ENCODE data around the gene E2F1. TPM values are rescaled to one million over a fixed set of nuclear protein-coding genes. Genes with fewer than 3 reads are reported as not detected.

Gene E2F1
- total and polyA plus RNA-seq, 4 experiments from 2014 or later, result 0.46 to 2.6 (median 1.6) TPM

GRCh38 chr20:33667676-33668465 lies 18.3 kb downstream of the E2F1 start:
- peaks cover 20 to 71% (median 38%) of the 10 kb centered on the region in 4 donors for H3K4me1 Mint-ChIP-seq
- ChIA-PET CTCF (ENCODE audit: partially characterized antibody) (interaction anchor here (0.7 to 8.6 kb wide), 35 partner anchors 13 to 266 kb away, joined by 3 to 88 read pairs (median 4); partner anchors contain the start of genes CBFA2T2, CDK5RAP1, CHMP4B and PXMP4), POLR2A (ENCODE audit: partially characterized antibody) (interaction anchor here (0.6 to 9.7 kb wide), 22 partner anchors 11 to 445 kb away, joined by 3 to 122 read pairs (median 6); partner anchors contain the start of genes CBFA2T2, CDK5RAP1, EIF2S2 and PXMP4)
- Histone ChIP-seq H3K36me3 (ENCODE audit: insufficient read depth, low read length) (no peaks in the 10 kb centered on the region), H3K27ac (ENCODE audit: low read depth, low read length) (peak overlapping the region; percentile 60), H3K9me3 (ENCODE audit: control insufficient read depth in 1 of 2, low read length in 2 of 2) (no peaks in the 10 kb centered on the region), H3K4me3 (ENCODE audit: low read length in 2 of 2) (peak overlapping the region; percentile 47), H3K27me3 (ENCODE audit: insufficient read depth, low read length) (no peaks in the 10 kb centered on the region), H3K4me1 (ENCODE audit: insufficient read depth, low read length) (peaks cover 40% of the 10 kb centered on the region)
- intact Hi-C loops (cut with micrococcal nuclease), result loop anchor here (1.0 to 2.0 kb wide), 5 partner anchors 15 to 267 kb away; partner anchors contain the start of genes CDK5RAP1 and ZNF341
- H3K36me3 Mint-ChIP-seq, result peaks cover 0 to 3% of the 10 kb centered on the region in 2 donors
- peak overlapping the region; percentile 42 to 89 (median 62) for H3K27ac Mint-ChIP-seq
- no peaks in the 10 kb centered on the region for H3K9me3 Mint-ChIP-seq
- no peaks in the 10 kb centered on the region for H3K27me3 Mint-ChIP-seq
- DNase-seq, result peak; percentile 66 to 83 (median 76)
- H3K4me3 Mint-ChIP-seq, result peak overlapping the region; percentile 74 to 98 (median 80)

GRCh38 chr20:33667245-33667675 lies 18.9 kb downstream of the E2F1 start:
- Histone ChIP-seq H3K4me3 (ENCODE audit: low read length in 2 of 2) (peak overlapping the region; percentile 47), H3K27ac (ENCODE audit: low read depth, low read length) (peak overlapping the region; percentile 60), H3K9me3 (ENCODE audit: control insufficient read depth in 1 of 2, low read length in 2 of 2) (no peaks in the 10 kb centered on the region), H3K4me1 (ENCODE audit: insufficient read depth, low read length) (peaks cover 41% of the 10 kb centered on the region), H3K36me3 (ENCODE audit: insufficient read depth, low read length) (no peaks in the 10 kb centered on the region), H3K27me3 (ENCODE audit: insufficient read depth, low read length) (no peaks in the 10 kb centered on the region)
- ChIA-PET CTCF (ENCODE audit: partially characterized antibody) (interaction anchor here (0.6 to 8.6 kb wide), 31 partner anchors 13 to 266 kb away, joined by 3 to 88 read pairs (median 5); partner anchors contain the start of genes CBFA2T2, CDK5RAP1, CHMP4B and PXMP4), POLR2A (ENCODE audit: partially characterized antibody) (interaction anchor here (0.6 to 9.7 kb wide), 23 partner anchors 8 to 445 kb away, joined by 3 to 122 read pairs (median 5); partner anchors contain the start of genes CBFA2T2, CDK5RAP1, EIF2S2 and PXMP4)
- Mint-ChIP-seq H3K27ac (peak overlapping the region; percentile 42 to 87 (median 62)), H3K9me3 (no peaks in the 10 kb centered on the region), H3K4me3 (peak overlapping the region; percentile 74 to 98 (median 80)), H3K36me3 (peaks cover 0 to 3% of the 10 kb centered on the region in 2 donors), H3K27me3 (no peaks in the 10 kb centered on the region), H3K4me1 (peaks cover 23 to 69% (median 40%) of the 10 kb centered on the region in 4 donors)
- DNase-seq, result peak in 4 of 5 donors; percentile 34 to 59 (median 44)
- intact Hi-C loops (cut with micrococcal nuclease), result loop anchor here (2.0 kb wide), 4 partner anchors 14 to 266 kb away; partner anchors contain the start of genes CDK5RAP1 and ZNF341

- Mint-ChIP-seq H3K9me3 (no peaks in the 10 kb centered on the region), H3K4me3 (peak within 1 kb of the TSS; percentile 95 to 98 (median 97)), H3K36me3 (peaks cover 0 to 3% of the 10 kb centered on the region in 2 donors), H3K4me1 (peaks cover 20 to 71% (median 36%) of the 10 kb centered on the region in 4 donors), H3K27ac (peak within 1 kb of the TSS; percentile 95 to 99 (median 97)), H3K27me3 (no peaks in the 10 kb centered on the region)
- Histone ChIP-seq H3K36me3 (ENCODE audit: insufficient read depth, low read length) (no peaks in the 10 kb centered on the region), H3K4me3 (ENCODE audit: low read length in 2 of 2) (peak within 1 kb of the TSS; percentile 47 to 52), H3K27me3 (ENCODE audit: insufficient read depth, low read length) (no peaks in the 10 kb centered on the region), H3K9me3 (ENCODE audit: control insufficient read depth in 1 of 2, low read length in 2 of 2) (no peaks in the 10 kb centered on the region), H3K4me1 (ENCODE audit: insufficient read depth, low read length) (peaks cover 41% of the 10 kb centered on the region), H3K27ac (ENCODE audit: low read depth, low read length) (peak within 1 kb of the TSS; percentile 60)
- POLR2A ChIA-PET (ENCODE audit: partially characterized antibody), result interaction anchor here (0.6 to 9.7 kb wide), 19 partner anchors 9 to 446 kb away, joined by 3 to 122 read pairs (median 6); partner anchors contain the start of genes CBFA2T2, CDK5RAP1, EIF2S2 and PXMP4
- intact Hi-C loops (cut with micrococcal nuclease), result loop anchor here (1.0 to 2.0 kb wide), 6 partner anchors 14 to 266 kb away; partner anchors contain the start of genes CBFA2T2, CDK5RAP1 and ZNF341
- DNase-seq, result peak; percentile 65 to 85 (median 66)
- CTCF ChIA-PET (ENCODE audit: partially characterized antibody), result interaction anchor here (0.6 to 8.6 kb wide), 21 partner anchors 13 to 265 kb away, joined by 3 to 88 read pairs (median 5); partner anchors contain the start of genes CBFA2T2 and PXMP4
Observed at GRCh38 chr20:33666293-33667244, 19.6 kb downstream of the E2F1 start, which contains the start of gene ACTL10. TSS of gene ACTL10 (plus strand) at chr20:33666943. CDS start at chr20:33667498, 555 bp downstream.

- Histone ChIP-seq H3K4me3 (ENCODE audit: low read length in 2 of 2) (no peak overlapping the region), H3K9me3 (ENCODE audit: control insufficient read depth in 1 of 2, low read length in 2 of 2) (no peaks in the 10 kb centered on the region), H3K36me3 (ENCODE audit: insufficient read depth, low read length) (no peaks in the 10 kb centered on the region), H3K4me1 (ENCODE audit: insufficient read depth, low read length) (peaks cover 41% of the 10 kb centered on the region), H3K27ac (ENCODE audit: low read depth, low read length) (peak overlapping the region; percentile 82), H3K27me3 (ENCODE audit: insufficient read depth, low read length) (no peaks in the 10 kb centered on the region)
- Mint-ChIP-seq H3K4me1 (peaks cover 19 to 60% (median 34%) of the 10 kb centered on the region in 4 donors), H3K9me3 (no peaks in the 10 kb centered on the region), H3K36me3 (peaks cover 0 to 3% of the 10 kb centered on the region in 2 donors), H3K27ac (peak overlapping the region; percentile 89 to 97 (median 96)), H3K27me3 (no peaks in the 10 kb centered on the region), H3K4me3 (peak overlapping the region; percentile 76 to 89 (median 84))
- ChIA-PET POLR2A (ENCODE audit: partially characterized antibody) (interaction anchor here (0.5 to 9.7 kb wide), 17 partner anchors 10 to 329 kb away, joined by 3 to 122 read pairs (median 15); partner anchors contain the start of genes CBFA2T2, CDK5RAP1, NECAB3 and PXMP4), CTCF (ENCODE audit: partially characterized antibody) (interaction anchor here (0.7 to 8.6 kb wide), 7 partner anchors 11 to 210 kb away, joined by 3 to 88 read pairs (median 8); partner anchors contain the start of gene CBFA2T2)
- DNase-seq, result no peak
- intact Hi-C loops (cut with micrococcal nuclease), result no loop called here
Observed at GRCh38 chr20:33664762-33665144, 21.4 kb downstream of the E2F1 start.

GRCh38 chr20:33664085-33664761 lies 22.0 kb downstream of the E2F1 start:
- POLR2A ChIA-PET (ENCODE audit: partially characterized antibody), result interaction anchor here (0.5 to 9.7 kb wide), 23 partner anchors 10 to 448 kb away, joined by 3 to 122 read pairs (median 5); partner anchors contain the start of genes CBFA2T2, CDK5RAP1, EIF2S2 and NECAB3
- H3K4me1 Mint-ChIP-seq, result peaks cover 19 to 58% (median 34%) of the 10 kb centered on the region in 4 donors
- no peaks in the 10 kb centered on the region for H3K27me3 Mint-ChIP-seq
- Histone ChIP-seq H3K27me3 (ENCODE audit: insufficient read depth, low read length) (no peaks in the 10 kb centered on the region), H3K4me3 (ENCODE audit: low read length in 2 of 2) (peak overlapping the region; percentile 52 to 87), H3K4me1 (ENCODE audit: insufficient read depth, low read length) (peaks cover 41% of the 10 kb centered on the region), H3K36me3 (ENCODE audit: insufficient read depth, low read length) (no peaks in the 10 kb centered on the region), H3K9me3 (ENCODE audit: control insufficient read depth in 1 of 2, low read length in 2 of 2) (no peaks in the 10 kb centered on the region), H3K27ac (ENCODE audit: low read depth, low read length) (peak overlapping the region; percentile 82)
- DNase-seq, result no peak
- peaks cover 0 to 3% of the 10 kb centered on the region in 2 donors for H3K36me3 Mint-ChIP-seq
- intact Hi-C loops (cut with micrococcal nuclease), result no loop called here
- peak overlapping the region; percentile 76 to 89 (median 85) for H3K4me3 Mint-ChIP-seq
- H3K27ac Mint-ChIP-seq, result peak overlapping the region; percentile 89 to 97 (median 96)
- no peaks in the 10 kb centered on the region for H3K9me3 Mint-ChIP-seq
- CTCF ChIA-PET (ENCODE audit: partially characterized antibody), result interaction anchor here (0.7 to 8.6 kb wide), 7 partner anchors 10 to 210 kb away, joined by 3 to 88 read pairs (median 6); partner anchors contain the start of gene CBFA2T2
